ENCODE measurements around the gene BLCAP.

BLCAP gene

GRCh38 chr20:37506152-37506725, 21.4 kb downstream of the BLCAP start:
- Histone ChIP-seq H3K27me3 (ENCODE audit: low read depth) (no peaks in the 10 kb centered on the region), H3K36me3 (replicated peaks) (no peaks in the 10 kb centered on the region), H3K4me3 (no peak overlapping the region), H3K4me1 (peaks cover 23% of the 10 kb centered on the region), H3K9me3 (no peaks in the 10 kb centered on the region)
- DNase-seq (ENCODE audit: low spot score in 2 of 2), result no peak
- in situ Hi-C loops (cut with MboI; ENCODE audit: low sequenced_read_pairs), result no loop called here

GRCh38 chr20:37505263-37506151, 22.2 kb downstream of the BLCAP start:
- DNase-seq (ENCODE audit: low spot score in 2 of 2), result peak; percentile 72 to 87
- H3K36me3 ChIP-seq (replicated peaks), result no peaks in the 10 kb centered on the region
- in situ Hi-C loops (cut with MboI; ENCODE audit: low sequenced_read_pairs), result no loop called here
- no peaks in the 10 kb centered on the region for H3K9me3 ChIP-seq
- H3K4me3 ChIP-seq, result no peak overlapping the region
- no peaks in the 10 kb centered on the region for H3K27me3 ChIP-seq (ENCODE audit: low read depth)
- H3K4me1 ChIP-seq, result peaks cover 23% of the 10 kb centered on the region

- Histone ChIP-seq H3K27me3 (ENCODE audit: low read depth) (no peaks in the 10 kb centered on the region), H3K4me3 (no peak overlapping the region), H3K4me1 (peaks cover 23% of the 10 kb centered on the region), H3K9me3 (no peaks in the 10 kb centered on the region), H3K36me3 (replicated peaks) (no peaks in the 10 kb centered on the region)
- peak in 1 of 2 experiments; percentile 34 for DNase-seq (ENCODE audit: low spot score in 2 of 2)
- in situ Hi-C loops (cut with MboI; ENCODE audit: low sequenced_read_pairs), result no loop called here
Measured at GRCh38 chr20:37504404-37505096, 23.1 kb downstream of the BLCAP start.

- no peaks in the 10 kb centered on the region for H3K9me3 ChIP-seq
- no peaks in the 10 kb centered on the region for H3K36me3 ChIP-seq (replicated peaks)
- no peaks in the 10 kb centered on the region for H3K27me3 ChIP-seq (ENCODE audit: low read depth)
- H3K4me3 ChIP-seq, result no peak overlapping the region
- in situ Hi-C loops (cut with MboI; ENCODE audit: low sequenced_read_pairs), result no loop called here
- DNase-seq (ENCODE audit: low spot score in 2 of 2), result no peak
- H3K4me1 ChIP-seq, result peaks cover 23% of the 10 kb centered on the region
Measured at GRCh38 chr20:37503256-37503927, 24.3 kb downstream of the BLCAP start.

- no peaks in the 10 kb centered on the region for H3K36me3 ChIP-seq (replicated peaks)
- no peaks in the 10 kb centered on the region for H3K9me3 ChIP-seq
- H3K27me3 ChIP-seq (ENCODE audit: low read depth), result no peaks in the 10 kb centered on the region
- peaks cover 23% of the 10 kb centered on the region for H3K4me1 ChIP-seq
- H3K4me3 ChIP-seq, result no peak overlapping the region
- in situ Hi-C loops (cut with MboI; ENCODE audit: low sequenced_read_pairs), result no loop called here
- DNase-seq (ENCODE audit: low spot score in 2 of 2), result no peak
Measured at GRCh38 chr20:37502654-37503053, 25.0 kb downstream of the BLCAP start.

GRCh38 chr20:37501940-37502339, 25.7 kb downstream of the BLCAP start:
- no peaks in the 10 kb centered on the region for H3K27me3 ChIP-seq (ENCODE audit: low read depth)
- H3K36me3 ChIP-seq (replicated peaks), result no peaks in the 10 kb centered on the region
- no peak overlapping the region for H3K4me3 ChIP-seq
- no peaks in the 10 kb centered on the region for H3K9me3 ChIP-seq
- peaks cover 23% of the 10 kb centered on the region for H3K4me1 ChIP-seq
- in situ Hi-C loops (cut with MboI; ENCODE audit: low sequenced_read_pairs), result no loop called here
- DNase-seq (ENCODE audit: low spot score in 2 of 2), result no peak

GRCh38 chr20:37500311-37500710, 27.4 kb downstream of the BLCAP start:
- Histone ChIP-seq H3K36me3 (replicated peaks) (no peaks in the 10 kb centered on the region), H3K4me1 (peaks cover 12% of the 10 kb centered on the region), H3K9me3 (no peaks in the 10 kb centered on the region), H3K4me3 (no peak overlapping the region), H3K27me3 (ENCODE audit: low read depth) (no peaks in the 10 kb centered on the region)
- no peak for DNase-seq (ENCODE audit: low spot score in 2 of 2)
- in situ Hi-C loops (cut with MboI; ENCODE audit: low sequenced_read_pairs), result no loop called here

- H3K9me3 ChIP-seq, result no peaks in the 10 kb centered on the region
- no peak for DNase-seq (ENCODE audit: low spot score in 2 of 2)
- peaks cover 4% of the 10 kb centered on the region; the same call in 1 of the 2 replicates for H3K4me1 ChIP-seq
- no peaks in the 10 kb centered on the region for H3K27me3 ChIP-seq (ENCODE audit: low read depth)
- in situ Hi-C loops (cut with MboI; ENCODE audit: low sequenced_read_pairs), result no loop called here
- H3K36me3 ChIP-seq (replicated peaks), result no peaks in the 10 kb centered on the region
- no peak overlapping the region for H3K4me3 ChIP-seq
Measured at GRCh38 chr20:37498066-37498665, 29.5 kb downstream of the BLCAP start.

- no peak for DNase-seq (ENCODE audit: low spot score in 2 of 2)
- Histone ChIP-seq H3K36me3 (replicated peaks) (no peaks in the 10 kb centered on the region), H3K4me3 (no peak overlapping the region), H3K4me1 (no peaks in the 10 kb centered on the region), H3K9me3 (no peaks in the 10 kb centered on the region), H3K27me3 (ENCODE audit: low read depth) (no peaks in the 10 kb centered on the region)
- in situ Hi-C loops (cut with MboI; ENCODE audit: low sequenced_read_pairs), result no loop called here
Measured at GRCh38 chr20:37494796-37495195, 32.9 kb downstream of the BLCAP start.

- H3K36me3 ChIP-seq (replicated peaks), result no peaks in the 10 kb centered on the region
- H3K4me3 ChIP-seq, result no peak overlapping the region
- in situ Hi-C loops (cut with MboI; ENCODE audit: low sequenced_read_pairs), result no loop called here
- DNase-seq (ENCODE audit: low spot score in 2 of 2), result no peak
- no peaks in the 10 kb centered on the region for H3K9me3 ChIP-seq
- H3K27me3 ChIP-seq (ENCODE audit: low read depth), result no peaks in the 10 kb centered on the region
- no peaks in the 10 kb centered on the region for H3K4me1 ChIP-seq
Measured at GRCh38 chr20:37494301-37494700, 33.4 kb downstream of the BLCAP start.

GRCh38 chr20:37492945-37493344, 34.7 kb downstream of the BLCAP start:
- no peak overlapping the region for H3K4me3 ChIP-seq
- no peaks in the 10 kb centered on the region for H3K36me3 ChIP-seq (replicated peaks)
- no peaks in the 10 kb centered on the region for H3K27me3 ChIP-seq (ENCODE audit: low read depth)
- DNase-seq (ENCODE audit: low spot score in 2 of 2), result no peak
- H3K4me1 ChIP-seq, result no peaks in the 10 kb centered on the region
- H3K9me3 ChIP-seq, result no peaks in the 10 kb centered on the region
- in situ Hi-C loops (cut with MboI; ENCODE audit: low sequenced_read_pairs), result no loop called here

- Histone ChIP-seq H3K4me3 (no peak overlapping the region), H3K36me3 (replicated peaks) (no peaks in the 10 kb centered on the region), H3K27me3 (ENCODE audit: low read depth) (no peaks in the 10 kb centered on the region), H3K9me3 (no peaks in the 10 kb centered on the region), H3K4me1 (peaks cover under 1% of the 10 kb centered on the region; the same call in 1 of the 2 replicates)
- in situ Hi-C loops (cut with MboI; ENCODE audit: low sequenced_read_pairs), result no loop called here
- no peak for DNase-seq (ENCODE audit: low spot score in 2 of 2)
Measured at GRCh38 chr20:37492096-37492625, 35.5 kb downstream of the BLCAP start.

GRCh38 chr20:37490663-37491350, 36.9 kb downstream of the BLCAP start:
- H3K4me1 ChIP-seq, result peaks cover 14% of the 10 kb centered on the region
- DNase-seq (ENCODE audit: low spot score in 2 of 2), result no peak
- H3K36me3 ChIP-seq (replicated peaks), result no peaks in the 10 kb centered on the region
- H3K9me3 ChIP-seq, result no peaks in the 10 kb centered on the region
- in situ Hi-C loops (cut with MboI; ENCODE audit: low sequenced_read_pairs), result no loop called here
- no peak overlapping the region for H3K4me3 ChIP-seq
- H3K27me3 ChIP-seq (ENCODE audit: low read depth), result no peaks in the 10 kb centered on the region

Data from HAP-1 (cell line).